HG02943 (cell line): ENCODE data around the gene PTPN3.

ENCODE experiments used
- ATAC-seq: cut with Tn5 transposase; IDR thresholded peaks from one replicate; pipeline ENCODE4 v1.9.1; 2021; ENCODE audit warnings: mild to moderate bottlenecking, low read depth, moderate library complexity; ENCODE audit not compliant: unreplicated experiment

The PTPN3 gene

DNA sequence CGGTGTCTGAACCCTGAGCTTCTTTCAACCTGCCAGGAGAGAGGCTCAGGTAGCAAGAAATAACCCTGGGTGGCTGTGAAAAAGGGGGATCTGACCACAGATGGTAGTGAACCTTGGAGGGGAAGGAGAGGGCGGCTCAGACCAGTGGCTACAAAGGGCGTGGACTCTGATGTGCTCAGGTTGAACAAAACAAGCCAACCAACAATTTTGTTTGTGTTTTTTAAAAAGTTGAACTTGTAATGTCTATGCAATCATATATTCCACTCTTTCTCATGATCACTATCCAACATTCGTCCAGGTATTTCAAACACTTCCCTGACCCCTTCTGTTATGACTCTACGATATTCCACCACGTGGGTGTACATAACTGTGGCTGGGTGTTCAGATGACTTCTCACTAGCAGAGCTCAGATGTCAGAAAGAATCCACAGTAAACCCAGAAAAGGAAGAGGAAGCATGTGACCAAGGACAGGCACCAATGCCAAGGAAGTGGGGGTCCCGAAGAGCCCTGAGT, 20.0 kb downstream of the PTPN3 start:
- peak; percentile 8 for ATAC-seq

GRCh38 chr9:109477258-109478050, 20.7 kb downstream of the PTPN3 start:
- ATAC-seq: peak; percentile 97

- no peak for ATAC-seq
Observed at GRCh38 chr9:109476642-109477257, 21.4 kb downstream of the PTPN3 start.

- no peak for ATAC-seq
Observed at GRCh38 chr9:109475526-109475925, 22.6 kb downstream of the PTPN3 start.

DNA sequence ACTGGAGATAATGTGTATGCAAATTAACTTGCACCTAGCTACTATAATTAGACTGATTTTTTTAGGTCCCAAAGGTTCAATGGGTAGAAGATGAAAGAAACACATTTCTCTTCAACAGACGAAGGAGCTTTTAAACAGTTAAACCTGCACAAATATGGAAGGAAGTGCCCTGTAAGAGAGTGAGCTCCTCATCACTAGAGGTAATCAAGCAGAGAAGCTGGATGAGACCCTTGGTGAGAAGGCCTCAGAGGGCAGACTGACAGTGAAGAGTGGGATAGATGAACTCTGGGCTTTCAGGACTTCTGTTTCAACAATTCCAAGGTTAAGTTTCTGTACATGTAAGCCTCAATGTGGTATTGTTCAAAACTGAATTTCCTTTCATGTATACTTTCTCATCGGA, 23.2 kb downstream of the PTPN3 start:
- ATAC-seq: no peak

- no peak for ATAC-seq
Observed at GRCh38 chr9:109474170-109474569, 23.9 kb downstream of the PTPN3 start.

GRCh38 chr9:109473329-109473728, 24.8 kb downstream of the PTPN3 start:
- no peak for ATAC-seq

DNA sequence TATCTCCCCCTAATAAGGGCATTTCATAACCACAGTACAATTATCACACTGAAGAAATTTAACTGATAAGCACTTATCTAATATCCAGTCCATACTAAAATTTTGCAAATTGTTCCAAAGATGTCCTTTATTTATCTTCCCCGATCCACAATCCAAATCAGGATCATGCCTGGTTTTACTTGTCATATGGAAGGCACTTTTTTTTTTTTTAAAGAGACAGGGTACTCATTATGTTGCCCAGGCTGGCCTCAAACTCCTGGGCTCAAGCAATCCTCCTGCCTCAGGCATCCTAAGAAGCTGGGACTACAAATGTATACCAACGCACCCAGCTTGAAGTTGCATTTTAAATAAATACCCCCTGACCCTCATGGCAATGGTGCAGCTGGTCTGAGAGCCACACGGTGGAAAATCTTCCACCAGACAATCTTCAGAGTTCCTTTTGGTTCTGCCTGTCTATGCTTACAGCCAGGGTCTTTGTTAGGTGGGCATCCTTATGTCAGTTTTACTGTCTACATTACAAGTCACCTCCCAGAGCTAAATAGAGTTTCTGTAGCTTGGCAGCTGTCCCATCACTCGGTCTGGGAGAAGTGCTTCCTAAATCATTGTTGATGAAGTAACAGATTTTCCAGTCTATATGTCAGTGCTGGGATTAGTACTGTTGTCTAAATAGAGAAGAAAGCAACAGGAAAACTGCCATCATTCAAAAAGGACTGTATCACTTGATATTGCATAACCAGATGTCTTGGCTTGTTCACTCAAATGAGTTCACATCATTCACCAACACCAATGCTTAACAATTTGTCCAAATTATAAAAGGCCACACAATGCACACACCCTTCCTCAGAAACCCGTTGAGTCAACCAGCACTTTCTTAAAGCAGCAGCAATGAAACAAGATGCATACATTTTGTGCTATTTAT, 26.4 kb downstream of the PTPN3 start:
- no peak for ATAC-seq

DNA sequence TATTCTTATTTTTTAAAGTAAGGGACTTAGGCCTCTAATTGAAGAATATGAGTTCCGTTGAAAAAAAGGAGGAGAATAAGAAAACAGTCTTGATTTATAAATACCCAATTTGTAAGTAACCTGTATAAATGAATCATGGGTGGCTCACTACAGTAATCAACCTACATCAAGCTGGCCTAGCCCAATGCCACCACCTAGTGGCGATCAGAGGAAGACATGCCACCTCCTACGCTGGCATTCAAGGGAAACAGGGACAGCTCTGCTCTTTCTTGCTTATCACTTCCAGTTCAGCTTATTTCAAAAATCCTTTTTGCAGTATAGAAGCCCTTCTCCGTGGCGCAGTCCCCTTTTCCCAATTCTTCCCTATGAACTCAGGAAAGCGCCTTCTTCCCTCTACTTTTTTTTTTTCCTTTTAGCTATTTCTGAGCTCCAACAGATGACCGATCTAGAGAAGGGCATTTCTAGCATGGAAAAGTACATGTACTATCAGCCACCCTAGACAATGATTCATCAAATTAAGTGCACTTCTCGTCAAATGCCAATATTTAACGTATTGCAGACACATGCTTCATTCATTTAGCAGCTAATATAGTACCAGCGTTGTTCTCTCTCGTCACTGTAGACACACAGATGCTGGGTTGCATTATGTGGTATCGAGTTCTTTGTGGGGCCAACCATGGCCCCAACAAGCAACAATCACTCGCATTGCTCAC, 28.3 kb downstream of the PTPN3 start:
- peak; percentile 96 for ATAC-seq

DNA sequence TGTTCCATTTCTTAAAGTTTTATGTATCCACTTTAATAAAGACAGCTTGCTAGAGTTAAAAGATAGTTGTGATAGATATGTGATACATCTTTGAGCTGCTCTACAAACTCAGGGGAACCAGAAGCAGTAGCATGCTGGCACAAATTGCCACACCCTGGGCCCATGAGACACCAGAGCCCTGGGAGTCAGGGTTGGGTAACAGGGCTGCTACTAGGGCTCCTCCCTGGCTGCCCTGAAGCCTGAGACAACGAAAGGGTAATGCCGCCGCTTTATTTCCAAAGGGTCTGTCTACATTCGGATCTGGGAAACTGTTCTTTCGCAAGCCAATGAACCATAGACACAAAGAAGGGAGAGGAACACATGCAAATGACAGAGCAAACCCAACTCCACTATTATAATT, 29.2 kb downstream of the PTPN3 start:
- ATAC-seq: no peak

- no peak for ATAC-seq
Observed at GRCh38 chr9:109467936-109468335, 30.2 kb downstream of the PTPN3 start.

- ATAC-seq: no peak
Observed at GRCh38 chr9:109466623-109467590, 31.2 kb downstream of the PTPN3 start.

- ATAC-seq: no peak
Observed at GRCh38 chr9:109463924-109464625, 34.0 kb downstream of the PTPN3 start.

DNA sequence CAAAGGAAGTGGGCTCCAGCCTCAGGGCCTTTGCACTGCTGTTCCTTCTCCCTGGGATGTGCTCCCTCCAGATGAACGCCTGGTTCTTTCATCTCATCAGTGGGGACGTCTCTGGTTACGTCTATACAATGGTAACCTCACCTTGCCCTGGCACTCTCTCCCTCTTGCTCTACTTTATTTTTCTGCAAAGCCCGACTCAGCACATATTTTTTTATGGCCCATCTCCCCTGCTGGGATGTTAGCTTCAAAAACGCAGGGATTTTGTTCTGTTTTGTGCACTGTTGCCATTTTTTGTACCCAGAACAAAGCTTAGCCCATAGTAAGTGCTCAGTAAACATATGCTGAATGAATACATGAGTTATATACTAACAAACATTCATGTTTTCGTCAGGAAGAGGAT, 37.5 kb downstream of the PTPN3 start:
- ATAC-seq: no peak

- ATAC-seq: no peak
Observed at GRCh38 chr9:109459423-109459822, 38.7 kb downstream of the PTPN3 start.

DNA sequence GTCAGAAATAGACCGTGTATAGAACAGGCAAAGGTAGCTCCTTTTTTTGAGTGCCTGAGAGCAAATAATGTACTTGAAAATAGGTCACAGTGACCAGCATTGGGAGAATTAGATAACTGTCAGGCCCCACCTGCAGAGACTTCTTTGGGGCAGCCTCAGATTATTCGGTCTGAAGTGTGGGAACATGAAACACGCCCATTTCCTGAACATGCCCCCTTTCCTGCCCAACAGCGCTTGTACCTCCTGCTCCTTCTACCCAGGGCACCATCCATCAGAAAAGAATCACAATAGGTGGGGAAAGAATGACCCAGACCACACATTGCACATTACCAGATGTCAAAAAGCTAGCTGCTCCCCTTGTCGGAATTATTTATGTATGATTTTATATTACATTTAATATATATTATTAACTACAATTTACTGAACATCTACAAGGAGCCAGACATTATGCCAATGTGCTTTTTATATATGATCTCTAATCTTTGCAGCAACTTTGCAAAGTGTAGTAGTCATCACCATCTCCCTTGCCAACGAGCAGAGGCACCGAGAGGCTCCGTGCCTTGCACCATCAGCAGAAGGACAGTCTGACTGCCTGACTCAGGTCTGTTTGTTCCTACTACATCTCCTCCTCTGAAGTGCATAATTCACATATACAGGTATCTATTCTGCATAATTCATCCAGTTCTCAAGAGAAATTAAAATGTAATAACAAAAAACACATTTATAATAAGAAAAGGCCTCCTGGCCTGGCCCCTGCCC, 39.5 kb downstream of the PTPN3 start:
- no peak for ATAC-seq

GRCh38 chr9:109456811-109457210, 41.3 kb downstream of the PTPN3 start:
- no peak for ATAC-seq

DNA sequence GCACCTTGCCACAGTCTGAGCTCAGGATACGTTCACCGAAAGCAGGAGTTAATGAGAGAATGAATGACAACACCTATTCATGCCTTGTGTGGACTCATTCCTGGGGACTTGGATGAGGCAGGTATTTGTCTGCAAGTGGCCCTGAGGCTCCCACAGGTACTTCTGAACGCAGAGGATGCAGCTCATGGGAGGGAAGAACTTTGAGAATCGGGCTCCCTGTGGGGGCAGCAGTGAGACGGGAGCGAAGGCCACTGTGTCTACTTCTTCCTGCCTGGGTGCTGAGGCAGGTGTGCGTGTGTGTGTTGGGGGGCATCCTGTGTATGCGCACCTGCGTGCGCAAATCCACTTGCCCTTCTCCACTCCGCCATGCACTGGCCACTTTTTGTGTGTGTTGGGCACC, 42.2 kb downstream of the PTPN3 start:
- no peak for ATAC-seq
